HG02642 (cell line): Measurements from ENCODE around the gene UCHL3.
A peak's percentile ranks its signal among the peaks of the same experiment; 100 is the strongest.
"Not testable (repeated sequence)": the region's sequence is repeated elsewhere in the genome, so short reads cannot be mapped to it uniquely, and the experiment has no call there.

Experiments used
- ATAC-seq: cut with Tn5 transposase; IDR thresholded peaks from one replicate; pipeline ENCODE4 v1.9.1; 2021; ENCODE audit warnings: mild to moderate bottlenecking; ENCODE audit not compliant: unreplicated experiment, poor library complexity

Gene UCHL3

DNA sequence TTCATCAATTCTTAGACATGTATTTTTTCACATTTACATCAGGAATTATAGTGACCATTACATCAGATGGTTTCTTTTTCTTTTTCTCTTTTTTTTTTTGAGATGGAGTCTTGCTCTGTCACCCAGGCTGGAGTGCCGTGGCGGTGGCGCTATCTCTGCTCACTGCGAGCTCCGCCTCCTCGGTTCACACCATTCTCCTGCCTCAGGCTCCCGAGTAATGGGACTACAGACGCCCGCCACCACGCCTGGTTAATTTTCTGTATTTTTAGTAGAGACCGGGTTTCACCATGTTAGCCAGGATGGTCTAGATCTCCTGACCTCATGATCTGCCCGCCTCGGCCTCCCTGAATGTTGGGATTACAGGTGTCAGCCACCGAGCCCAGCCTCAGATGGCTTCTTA, 4.2 kb upstream of the UCHL3 start:
- ATAC-seq: not testable (repeated sequence)

DNA sequence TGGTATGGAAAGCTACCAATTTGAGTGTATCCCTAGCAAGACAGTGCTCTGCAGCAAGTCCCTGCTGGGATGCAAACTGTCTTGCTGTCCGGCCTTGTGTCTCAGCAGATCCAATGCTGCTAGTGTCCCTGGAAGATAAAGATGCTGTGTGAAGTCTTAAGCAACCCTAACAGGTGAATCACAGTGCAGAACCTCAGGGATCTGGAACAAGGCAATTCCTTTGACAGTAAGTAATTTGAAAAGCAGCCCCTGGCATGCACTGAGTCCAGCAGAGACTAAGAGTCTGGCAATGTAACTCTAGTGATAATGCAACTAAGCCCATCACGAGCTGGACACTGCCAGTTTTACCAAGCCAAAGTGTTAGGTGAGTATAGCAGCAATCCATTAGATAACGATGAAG, 1.7 kb upstream of the UCHL3 start:
- ATAC-seq: no peak

DNA sequence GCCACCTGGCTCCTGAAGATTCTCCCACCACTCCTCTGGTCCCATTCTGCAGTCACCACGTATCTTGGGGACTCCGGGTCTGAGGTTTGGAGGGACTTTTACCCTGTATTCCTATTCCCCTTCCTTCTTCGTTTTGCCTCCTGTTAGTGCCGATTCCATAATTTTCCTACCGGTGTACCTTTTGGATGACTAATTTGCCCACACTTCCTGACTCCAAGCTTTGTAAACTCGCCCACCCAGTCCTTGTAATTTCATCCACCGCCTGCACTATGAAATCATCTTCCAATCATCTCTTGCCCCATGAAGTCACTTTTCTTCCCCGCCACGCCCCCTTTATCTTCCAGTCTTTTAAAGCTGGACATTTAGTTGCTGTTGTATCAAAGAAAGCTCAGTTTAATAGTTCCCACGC, 572 bp downstream of the UCHL3 start:
- peak; percentile 2 for ATAC-seq

DNA sequence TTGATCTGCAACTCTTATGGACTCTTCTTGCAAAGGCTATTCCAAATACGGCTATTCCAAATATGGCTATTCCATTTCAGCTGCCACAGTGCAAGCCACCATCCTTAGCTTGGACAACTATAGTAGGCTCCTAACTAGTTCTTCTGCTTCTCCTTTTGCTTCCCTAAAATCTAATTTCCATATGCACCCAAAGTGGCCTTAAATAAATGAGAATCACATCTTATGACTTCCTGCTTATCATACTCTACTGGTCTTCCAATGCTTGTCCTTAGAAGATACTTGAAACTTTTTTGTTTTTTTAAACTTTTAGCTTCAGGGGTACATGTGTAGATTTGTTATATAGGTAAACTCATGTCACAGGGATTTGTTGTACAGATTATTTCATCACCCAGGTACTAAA, 4.9 kb downstream of the UCHL3 start:
- no peak for ATAC-seq

DNA sequence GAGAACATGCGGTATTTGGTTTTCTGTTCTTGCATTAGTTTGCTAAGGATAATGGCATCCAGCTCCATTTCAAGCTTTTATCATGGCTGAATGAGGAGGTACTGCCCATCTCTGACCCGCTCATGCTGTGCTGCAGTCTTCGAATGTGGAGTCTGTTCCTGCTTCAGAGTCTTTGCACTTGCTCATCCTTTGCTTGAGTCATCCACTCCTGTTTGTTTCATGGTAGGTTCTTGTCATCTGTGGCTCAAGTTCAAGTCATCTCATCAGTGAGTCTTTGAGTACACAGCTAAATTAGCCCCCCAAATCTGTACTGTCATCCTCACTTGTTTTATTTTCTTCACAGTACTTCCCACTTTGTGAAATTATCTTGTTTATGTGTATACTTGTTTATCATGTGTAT, 5.4 kb downstream of the UCHL3 start:
- ATAC-seq: no peak

- ATAC-seq: no peak
Observed at GRCh38 chr13:75555836-75556235, 6.2 kb downstream of the UCHL3 start.

- ATAC-seq: no peak
Observed at GRCh38 chr13:75556961-75557360, 7.4 kb downstream of the UCHL3 start.

DNA sequence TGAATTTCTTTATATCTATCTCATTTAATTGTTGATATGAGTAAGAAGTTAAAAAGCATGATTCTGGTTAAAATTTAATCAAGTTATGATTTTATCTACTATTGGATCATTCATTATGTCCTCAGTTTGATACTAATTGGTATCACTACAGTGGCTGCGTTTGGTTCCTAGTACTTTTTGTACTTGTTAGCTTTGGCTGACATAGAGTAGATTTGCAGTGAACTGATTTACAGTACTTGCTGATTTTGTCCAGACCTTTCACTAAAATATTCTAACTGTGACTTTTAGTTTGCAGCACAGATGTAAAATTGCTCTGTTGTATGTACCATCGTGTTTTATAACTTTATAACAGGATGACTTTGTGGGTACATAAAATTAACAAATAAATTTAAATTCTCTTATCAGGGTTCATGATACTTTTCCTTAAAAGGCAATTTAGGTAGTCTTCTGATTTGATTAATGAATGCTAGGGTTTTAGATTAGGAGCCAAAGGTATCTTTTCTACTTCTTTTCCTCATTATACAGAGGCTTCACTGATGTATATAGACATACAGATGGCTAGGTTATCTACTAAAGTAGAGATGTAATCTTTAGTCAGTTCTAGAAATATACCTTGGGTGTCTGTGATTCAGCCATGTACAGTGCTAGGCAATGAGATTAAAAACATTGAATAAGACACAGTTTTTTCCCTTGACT, 8.7 kb downstream of the UCHL3 start:
- ATAC-seq: no peak

DNA sequence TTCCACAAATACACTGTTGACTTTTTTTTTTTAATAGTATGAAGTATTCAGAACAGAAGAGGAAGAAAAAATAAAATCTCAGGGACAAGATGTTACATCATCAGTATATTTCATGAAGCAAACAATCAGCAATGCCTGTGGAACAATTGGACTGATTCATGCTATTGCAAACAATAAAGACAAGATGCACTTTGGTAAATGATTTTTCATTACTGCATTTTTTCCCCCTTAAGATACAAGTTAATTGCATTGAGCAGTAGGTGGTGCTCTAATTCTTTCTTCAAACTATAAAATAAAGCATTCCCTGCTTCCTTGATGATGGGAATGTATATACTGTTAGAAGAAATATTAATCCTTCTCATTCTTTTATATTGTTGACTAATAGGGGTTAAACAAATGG, 17.1 kb downstream of the UCHL3 start:
- no peak for ATAC-seq

GRCh38 chr13:75569576-75569975, 20.0 kb downstream of the UCHL3 start:
- ATAC-seq: no peak

- no peak for ATAC-seq
Observed at GRCh38 chr13:75579529-75579928, 29.9 kb downstream of the UCHL3 start.

DNA sequence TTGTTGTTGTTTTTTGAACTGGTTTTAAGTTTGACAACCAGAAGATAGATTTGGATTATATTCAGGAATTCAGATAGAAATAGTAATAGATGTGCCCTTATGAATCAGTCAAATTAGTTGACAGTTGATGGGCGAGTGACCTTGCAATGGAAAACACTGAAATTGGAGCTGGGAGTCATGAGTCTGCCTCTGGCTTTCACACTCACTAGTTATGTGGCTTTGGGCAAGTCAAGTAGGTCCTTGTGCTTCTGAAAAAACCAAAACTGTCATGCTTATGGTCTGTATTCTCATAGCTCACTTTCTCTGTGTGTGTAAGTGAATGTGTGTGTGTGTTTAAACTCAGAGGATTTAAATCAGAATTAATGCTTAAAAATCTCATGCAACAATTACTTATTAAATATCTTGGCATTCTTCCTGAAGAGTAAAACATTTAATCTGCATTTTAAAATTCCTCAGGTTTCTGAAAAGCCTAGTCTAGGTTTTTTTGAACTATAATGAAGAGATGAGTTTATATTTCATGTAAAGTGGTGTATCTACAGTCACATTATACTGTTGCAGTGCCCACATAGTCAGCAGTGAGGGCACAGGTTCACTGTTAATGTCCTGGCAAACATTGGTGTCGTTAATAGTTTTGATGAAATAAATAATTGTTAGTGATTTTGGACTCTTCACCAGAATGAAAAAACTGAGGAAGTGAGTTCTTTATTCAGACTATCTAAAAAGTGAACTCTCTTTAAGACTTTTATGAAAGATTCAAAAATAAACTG, 32.5 kb downstream of the UCHL3 start:
- ATAC-seq: no peak

GRCh38 chr13:75583091-75583490, 33.5 kb downstream of the UCHL3 start:
- no peak for ATAC-seq

GRCh38 chr13:75585153-75585552, 35.6 kb downstream of the UCHL3 start:
- no peak for ATAC-seq

DNA sequence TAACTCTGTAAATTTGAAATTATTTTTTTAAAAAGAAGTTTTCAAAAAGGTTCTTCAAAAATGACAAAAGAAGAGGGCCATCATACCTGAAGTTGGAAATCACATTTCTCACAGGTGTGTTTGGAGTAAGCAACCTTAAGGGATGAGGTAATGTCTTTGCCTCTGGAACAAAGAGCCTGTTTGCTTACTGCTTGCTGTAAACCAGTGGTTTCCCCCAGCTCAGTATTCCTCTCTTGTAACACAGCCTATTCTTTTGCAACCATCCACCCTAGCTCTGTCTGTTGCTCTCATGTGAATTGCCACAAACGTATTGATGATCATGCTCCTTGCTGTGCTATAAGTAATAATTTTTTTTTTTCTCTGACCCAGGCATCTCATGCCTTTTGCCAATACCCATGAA, 38.1 kb downstream of the UCHL3 start:
- ATAC-seq: no peak

DNA sequence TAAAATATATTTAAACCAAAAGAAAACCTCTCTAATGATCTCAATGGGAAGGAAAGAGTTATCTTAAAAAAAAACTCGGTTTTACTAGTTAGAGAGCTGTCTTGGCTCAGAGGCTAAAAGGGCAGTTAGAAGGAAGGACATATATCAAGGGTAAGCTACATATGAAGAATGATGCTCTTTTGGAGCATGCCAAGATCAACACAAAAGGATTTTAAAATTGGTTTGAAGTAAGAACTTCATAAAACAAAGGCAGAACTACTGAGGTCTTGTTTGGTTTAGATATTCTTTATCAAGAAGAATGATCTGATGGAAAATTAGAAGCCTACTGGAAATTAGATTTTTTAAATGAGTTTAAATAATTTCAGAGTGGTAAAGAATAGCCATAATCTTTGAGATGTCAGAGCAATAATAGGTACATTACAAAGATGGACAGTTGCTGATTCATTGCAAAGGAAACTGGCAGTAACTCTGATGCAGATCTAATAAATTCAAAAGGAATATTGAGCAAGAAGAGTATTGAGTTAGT, 47.1 kb downstream of the UCHL3 start:
- ATAC-seq: no peak

DNA sequence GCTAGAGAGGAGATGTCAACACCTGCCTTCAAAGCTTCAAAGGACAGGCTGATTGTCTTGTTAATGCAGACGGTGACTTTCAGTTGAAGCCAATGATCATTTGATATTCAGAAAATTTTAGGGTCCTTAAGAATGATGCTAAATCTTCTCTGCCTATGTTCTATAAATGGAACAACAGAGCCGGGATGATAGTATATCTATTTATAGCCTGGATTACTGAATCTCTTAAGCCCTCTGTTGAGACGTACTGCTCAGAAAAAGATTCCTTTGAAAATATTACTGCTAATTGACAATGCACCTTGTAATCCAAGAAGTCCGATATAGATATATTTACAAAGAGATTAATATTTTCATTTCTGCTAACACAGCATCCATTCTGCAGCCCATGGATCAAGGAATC, 50.8 kb downstream of the UCHL3 start:
- no peak for ATAC-seq

GRCh38 chr13:75603038-75603437, 53.4 kb downstream of the UCHL3 start:
- no peak for ATAC-seq

GRCh38 chr13:75607447-75607846, 57.9 kb downstream of the UCHL3 start:
- no peak for ATAC-seq

GRCh38 chr13:75610466-75610865, 60.9 kb downstream of the UCHL3 start:
- no peak for ATAC-seq

GRCh38 chr13:75612354-75612753, 62.8 kb downstream of the UCHL3 start:
- ATAC-seq: no peak

GRCh38 chr13:75617230-75617629, 67.6 kb downstream of the UCHL3 start:
- no peak for ATAC-seq
